GM18870 (cell line): ENCODE data around the gene DNM2.
"Not testable (repeated sequence)": the region's sequence is repeated elsewhere in the genome, so short reads cannot be mapped to it uniquely, and the experiment has no call there.

Experiments
- ATAC-seq: cut with Tn5 transposase; IDR thresholded peaks from one replicate; pipeline ENCODE4 v1.9.1; 2021; ENCODE audit warnings: moderate library complexity; ENCODE audit not compliant: unreplicated experiment

DNM2 gene

DNA sequence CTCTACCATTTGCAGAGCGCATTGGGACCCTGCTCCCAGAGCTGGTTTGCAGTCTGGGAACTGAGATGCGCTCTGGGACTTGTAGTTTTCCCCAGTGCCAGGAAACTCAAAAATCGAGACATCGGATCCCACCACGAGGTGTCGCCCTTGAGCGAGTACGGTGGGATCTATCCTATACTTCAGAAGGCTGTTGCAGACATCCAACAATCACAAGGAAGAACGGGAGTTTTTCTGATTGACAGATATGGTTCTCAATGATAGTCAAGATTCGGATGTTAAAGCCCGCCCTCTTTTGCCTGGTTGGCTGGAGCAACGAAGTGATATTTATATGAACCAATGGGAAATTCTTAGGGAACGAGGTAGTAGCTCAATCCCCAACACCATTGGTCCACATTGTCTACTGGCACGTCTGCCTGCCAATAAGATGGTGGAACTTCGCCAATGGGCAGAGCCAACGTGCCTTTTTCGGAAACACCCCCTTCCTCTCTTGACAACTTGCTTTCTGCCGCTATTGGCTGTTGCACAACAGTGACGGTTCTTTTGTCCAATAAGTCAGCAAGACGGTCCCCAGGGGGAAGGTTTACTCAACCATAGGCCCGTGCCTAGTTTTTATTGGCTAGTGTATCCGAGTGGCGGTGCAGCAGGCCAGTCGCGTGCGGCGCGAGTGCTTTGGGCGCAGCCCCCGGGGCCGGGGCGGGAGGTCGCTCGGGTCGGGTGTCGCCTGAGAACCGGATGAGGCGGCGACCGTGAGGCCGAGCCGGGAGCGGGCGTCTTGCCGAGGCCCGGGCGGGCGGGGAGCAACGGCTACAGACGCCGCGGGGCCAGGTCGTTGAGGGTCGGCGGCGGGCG lies at the start of gene DNM2:
TSS of gene DNM2 (plus strand) at position 724 of the 849 bp plus-strand sequence. CDS start 164 bp downstream, outside the sequence.
- peak; percentile 94 for ATAC-seq

DNA sequence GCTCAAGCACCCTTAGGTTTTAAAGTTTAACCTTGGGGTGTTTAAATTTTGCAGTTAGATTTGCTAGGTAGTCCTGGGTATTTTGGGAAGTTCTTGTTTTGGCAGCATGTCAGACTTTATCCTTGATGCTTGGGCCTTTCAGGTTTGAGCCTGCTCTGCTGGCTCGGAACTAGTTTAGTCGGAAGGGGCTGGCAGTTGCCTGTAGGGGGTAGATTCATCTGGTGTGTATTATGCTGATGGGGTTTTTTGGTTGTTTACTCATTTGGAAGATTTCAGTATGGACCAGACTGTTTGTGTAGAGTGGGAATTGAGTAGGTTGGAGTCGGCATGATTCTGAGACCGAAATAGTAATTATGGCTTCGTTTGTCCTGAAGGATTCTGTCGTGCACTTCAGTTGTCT lies 48.6 kb upstream of the DNM2 start:
- no peak for ATAC-seq

DNA sequence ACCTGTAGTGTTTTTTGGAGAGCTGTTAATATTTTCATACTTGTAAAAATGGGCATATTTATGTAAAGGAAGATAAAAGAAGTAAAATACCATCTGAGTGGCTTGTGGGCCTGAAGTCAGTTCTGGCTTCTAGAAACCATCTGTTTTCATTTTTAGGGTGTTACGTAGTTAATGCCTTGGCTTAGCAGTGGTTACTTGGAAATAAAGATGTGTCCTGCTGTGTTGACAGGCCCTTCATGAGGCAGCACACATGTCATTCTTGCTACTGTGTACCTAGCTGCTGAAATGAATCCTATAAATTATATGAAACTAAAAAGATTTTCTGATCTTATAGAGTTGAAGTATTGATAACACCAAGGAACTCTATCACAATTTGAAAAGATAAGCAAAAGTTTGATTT lies 47.7 kb upstream of the DNM2 start:
- ATAC-seq = no peak

DNA sequence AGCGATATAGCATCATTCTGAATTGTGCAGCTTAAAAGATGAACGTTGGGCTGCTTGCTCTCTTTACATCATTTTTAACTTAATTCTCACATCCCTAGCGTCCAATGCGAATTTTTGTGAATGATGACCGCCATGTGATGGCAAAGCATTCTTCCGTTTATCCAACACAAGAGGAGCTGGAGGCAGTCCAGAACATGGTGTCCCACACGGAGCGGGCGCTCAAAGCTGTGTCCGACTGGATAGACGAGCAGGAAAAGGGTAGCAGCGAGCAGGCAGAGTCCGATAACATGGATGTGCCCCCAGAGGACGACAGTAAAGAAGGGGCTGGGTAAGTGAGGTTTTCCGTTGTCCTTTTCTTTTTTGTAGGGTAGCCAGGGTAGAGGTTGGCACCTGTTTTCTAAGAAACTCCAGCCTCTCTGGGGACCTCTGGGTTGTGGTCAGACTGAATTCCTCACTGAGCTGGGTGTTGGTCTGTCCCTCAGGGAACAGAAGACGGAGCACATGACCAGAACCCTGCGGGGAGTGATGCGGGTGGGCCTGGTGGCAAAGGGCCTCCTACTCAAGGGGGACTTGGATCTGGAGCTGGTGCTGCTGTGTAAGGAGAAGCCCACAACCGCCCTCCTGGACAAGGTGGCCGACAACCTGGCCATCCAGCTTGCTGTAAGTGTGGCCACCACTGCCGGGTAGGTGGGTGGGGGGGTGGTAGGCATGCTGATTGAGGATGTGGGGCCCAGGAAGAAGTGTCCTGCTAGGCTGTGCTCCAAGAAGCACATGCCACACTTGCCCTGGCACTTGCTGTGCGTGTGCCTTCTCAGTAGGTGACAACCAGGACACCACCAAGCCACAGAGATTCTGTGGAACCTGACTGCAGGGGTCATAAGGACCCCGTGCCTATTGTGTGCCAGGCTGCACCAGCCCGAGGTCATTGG lies 46.7 kb upstream of the DNM2 start:
- no peak for ATAC-seq

DNA sequence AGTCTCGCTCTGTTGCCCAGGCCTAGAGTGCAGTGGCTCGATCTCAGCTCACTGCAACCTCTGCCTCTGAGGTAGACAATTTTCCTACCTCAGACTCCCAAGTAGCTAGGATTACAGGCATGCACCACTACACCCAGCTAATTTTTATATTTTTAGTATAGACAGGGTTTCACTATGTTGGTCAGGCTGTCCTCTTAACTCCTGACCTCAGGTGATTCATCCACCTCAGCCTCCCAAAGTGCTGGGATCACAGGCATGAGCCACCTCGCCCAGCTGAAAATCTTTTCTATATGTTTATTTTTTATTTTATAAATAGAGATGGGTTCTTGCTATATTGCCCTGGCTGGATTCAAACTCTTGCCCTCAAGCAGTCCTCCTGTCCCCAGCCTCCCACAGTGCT lies 46.0 kb upstream of the DNM2 start:
- not testable (repeated sequence) for ATAC-seq

DNA sequence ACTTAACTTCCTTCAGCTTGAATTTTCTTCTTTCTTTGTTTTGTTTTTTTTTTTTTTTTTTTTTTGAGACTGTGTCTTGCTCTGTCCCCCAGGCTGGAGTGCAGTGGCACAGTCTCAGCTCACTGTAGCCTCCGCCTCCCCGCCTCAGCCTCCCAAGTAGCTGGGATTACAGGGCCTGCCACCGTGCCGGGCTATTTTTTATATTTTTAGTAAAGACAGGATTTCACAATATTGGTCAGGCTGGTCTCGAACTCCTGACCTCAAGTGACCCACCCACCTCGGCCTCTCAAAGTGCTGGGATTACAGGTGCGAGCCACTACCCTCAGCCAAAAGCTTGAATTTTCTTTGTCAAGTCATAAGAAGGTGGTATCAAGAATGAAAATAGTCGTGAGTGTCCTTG lies 42.7 kb upstream of the DNM2 start:
- not testable (repeated sequence) for ATAC-seq

DNA sequence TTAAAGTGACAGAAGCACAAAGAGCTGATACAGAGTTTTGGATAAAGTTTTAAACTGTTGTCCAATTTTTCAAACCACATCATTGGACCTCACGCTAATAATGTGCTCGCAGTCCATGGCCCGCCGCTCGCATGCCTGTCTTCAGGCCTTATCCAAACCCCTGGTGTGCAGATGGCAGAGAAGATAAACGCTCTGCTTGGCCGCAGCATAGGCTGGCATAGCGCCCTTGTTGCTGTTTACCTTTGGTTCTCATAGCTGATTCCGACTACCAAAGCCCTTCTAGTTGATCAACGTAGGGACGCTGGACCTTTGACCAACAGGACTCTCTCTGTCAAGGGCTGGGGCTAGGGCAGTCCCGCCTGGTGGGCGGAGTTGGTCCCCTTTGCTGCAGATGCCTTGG lies 40.1 kb upstream of the DNM2 start:
- ATAC-seq = no peak

DNA sequence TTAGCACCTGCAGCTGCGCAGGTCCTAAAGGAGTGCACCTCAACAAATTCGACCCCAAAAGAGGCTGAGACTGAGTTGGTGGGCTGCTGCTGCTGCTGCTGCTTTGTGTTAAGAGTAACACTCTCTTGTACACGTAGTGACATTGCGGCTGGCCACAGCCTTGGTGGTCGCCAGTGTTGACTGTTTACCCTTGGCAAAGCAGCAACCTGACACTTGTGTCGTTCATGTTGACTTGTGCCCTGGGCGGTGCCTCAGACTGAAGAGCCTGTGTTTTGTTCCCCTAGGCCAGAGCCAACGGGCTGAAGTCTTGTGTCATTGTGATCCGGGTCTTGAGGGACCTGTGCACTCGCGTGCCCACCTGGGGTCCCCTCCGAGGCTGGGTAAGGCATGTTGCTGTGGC lies 39.1 kb upstream of the DNM2 start:
- no peak for ATAC-seq

DNA sequence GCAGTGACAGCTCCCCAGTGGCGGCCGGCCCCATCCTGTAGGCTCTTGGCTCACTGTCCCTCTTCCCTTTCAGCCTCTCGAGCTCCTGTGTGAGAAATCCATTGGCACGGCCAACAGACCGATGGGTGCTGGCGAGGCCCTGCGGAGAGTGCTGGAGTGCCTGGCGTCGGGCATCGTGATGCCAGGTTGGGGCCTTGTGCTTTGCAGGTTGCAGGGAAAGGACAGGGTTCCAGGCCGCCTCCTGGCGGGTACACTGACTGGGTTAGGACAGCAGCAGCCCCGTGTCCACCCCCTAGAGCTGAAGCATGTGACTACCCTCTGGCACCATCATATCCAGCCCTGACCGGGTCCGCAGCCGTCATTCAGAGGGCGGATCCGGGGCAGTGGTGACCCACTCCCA lies 38.1 kb upstream of the DNM2 start:
- no peak for ATAC-seq

DNA sequence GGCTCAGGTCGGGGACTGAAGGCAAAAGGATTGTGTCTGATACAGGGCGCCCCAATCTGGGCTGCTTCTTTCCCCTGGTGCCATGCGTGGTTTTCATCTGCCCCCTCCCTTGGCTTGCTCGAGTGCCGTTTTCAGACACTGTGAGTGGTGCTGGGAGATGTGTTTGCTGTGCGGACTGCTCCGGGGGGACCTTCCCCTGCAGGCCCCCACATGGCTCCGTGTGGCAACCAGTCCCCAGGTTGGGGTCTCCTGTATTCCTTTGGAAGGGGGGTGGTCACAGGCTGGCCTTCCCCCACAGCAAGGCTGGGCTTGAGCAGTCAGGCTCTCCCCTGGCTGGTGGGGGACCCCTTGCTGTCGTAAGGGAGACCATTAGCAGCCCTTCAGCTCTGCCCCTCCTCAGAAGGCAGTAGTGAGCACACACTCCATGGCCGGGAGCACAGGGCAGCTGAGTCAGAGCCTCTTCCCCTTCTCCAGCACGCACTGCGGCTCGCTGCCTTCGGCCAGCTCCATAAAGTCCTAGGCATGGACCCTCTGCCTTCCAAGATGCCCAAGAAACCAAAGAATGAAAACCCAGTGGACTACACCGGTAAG lies 37.2 kb upstream of the DNM2 start:
- ATAC-seq = no peak

DNA sequence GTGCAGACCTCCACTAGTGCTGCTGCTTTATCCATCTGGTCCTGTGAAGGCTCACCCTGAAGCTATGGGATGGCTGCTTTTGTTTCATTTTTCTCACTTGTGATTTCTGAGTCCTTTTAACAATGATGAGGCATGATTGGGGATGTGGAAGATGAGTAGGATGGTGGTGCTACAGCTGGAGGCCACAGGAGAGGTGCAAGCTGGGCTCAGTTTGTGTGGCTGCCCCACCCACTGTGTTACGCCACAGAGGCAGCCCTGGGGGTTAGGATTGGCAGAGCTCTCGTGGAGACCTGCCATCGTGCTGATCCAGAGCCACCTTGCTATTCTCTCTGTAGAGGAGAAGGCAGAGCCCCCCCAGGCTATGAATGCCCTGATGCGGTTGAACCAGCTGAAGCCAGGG lies 36.2 kb upstream of the DNM2 start:
- ATAC-seq = no peak

DNA sequence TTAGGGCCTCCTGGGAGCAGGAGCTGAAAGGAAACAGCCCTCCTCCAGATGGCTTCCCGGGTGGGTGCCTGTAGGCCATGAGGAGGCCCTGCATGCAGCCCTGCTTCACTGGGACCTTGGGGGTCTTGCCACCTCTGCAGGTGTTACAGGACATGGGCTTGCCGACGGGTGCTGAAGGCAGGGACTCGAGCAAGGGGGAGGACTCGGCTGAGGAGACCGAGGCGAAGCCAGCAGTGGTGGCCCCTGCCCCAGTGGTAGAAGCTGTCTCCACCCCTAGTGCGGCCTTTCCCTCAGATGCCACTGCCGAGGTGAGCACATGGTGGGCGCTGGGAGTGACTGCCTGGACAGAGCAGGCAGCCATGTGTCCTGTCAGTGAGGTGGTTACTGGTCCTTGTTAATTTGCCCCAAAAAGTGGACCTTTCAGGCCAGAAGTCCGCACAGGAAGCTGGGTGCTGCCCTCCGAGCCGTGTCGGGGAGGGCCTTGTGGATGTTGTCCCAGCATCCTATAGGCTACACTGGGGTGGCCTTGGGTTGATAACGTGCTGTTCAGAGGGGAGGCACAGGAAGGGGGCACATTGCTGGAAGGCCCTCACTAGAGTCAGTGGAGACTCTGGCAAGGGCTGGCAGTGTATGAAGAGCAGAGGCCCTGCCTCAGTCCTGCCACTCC lies 35.3 kb upstream of the DNM2 start:
- no peak for ATAC-seq

DNA sequence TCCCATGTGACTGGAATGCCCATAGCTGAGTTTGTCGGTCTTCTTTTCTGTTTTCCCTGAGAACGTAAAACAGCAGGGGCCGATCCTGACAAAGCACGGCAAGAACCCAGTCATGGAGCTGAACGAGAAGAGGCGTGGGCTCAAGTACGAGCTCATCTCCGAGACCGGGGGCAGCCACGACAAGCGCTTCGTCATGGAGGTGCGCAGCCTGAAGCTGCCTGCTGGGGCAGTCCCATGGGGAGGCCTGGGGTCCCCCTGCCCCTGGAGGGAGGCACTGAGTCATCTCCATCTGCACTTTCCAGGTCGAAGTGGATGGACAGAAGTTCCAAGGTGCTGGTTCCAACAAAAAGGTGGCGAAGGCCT lies 34.8 kb upstream of the DNM2 start:
- ATAC-seq = no peak

DNA sequence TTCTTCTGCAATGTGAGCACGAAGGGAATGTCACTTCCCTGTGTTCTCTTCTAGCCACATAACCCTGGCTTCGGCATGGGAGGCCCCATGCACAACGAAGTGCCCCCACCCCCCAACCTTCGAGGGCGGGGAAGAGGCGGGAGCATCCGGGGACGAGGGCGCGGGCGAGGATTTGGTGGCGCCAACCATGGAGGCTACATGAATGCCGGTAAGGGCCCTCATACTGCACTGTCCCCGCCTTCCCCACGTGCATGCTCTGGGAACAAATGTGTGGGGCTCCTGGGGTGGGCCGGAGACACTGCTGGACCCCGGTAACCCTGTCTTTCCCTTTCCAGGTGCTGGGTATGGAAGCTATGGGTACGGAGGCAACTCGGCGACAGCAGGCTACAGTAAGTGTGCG lies 34.3 kb upstream of the DNM2 start:
- ATAC-seq = no peak

DNA sequence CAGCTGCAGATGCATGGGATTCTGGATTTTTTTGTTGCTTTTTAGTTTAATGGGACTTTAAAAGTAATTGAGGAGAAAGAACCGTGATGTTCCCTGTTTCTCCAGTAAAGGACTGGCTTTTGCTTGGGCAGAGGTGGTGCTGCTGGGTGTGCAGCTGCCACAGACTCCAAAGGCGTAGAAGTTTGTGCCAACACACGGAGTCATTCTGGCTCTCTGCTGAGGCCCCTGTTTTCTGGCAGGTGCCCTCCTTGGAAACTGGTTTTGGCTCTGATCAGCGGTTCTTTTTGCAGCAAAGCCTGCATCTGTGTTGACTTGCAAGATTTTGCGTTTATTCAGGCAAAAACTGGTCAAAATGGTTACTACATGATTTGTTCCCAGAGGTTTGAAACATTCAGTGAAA lies 32.7 kb upstream of the DNM2 start:
- no peak for ATAC-seq

DNA sequence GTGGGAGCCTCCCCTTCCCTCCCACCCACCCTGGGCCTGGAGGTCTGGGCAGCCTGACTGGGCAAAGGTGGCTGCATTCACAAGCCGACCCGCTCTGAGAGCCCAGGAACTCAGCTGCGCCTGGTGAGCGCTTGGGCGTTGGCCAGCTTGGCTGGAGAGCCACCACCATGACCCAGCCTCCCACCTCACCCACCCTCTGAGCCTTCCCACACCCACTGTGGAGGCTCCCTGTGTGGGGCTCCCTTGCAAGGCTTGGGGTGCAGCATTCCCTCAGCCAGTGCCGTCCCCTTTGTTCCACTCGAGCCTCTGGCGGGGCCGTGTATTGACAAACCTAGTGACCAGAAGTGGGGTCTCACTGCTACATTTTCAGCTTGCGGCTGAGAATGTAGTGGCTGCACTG lies 31.7 kb upstream of the DNM2 start:
- no peak for ATAC-seq

DNA sequence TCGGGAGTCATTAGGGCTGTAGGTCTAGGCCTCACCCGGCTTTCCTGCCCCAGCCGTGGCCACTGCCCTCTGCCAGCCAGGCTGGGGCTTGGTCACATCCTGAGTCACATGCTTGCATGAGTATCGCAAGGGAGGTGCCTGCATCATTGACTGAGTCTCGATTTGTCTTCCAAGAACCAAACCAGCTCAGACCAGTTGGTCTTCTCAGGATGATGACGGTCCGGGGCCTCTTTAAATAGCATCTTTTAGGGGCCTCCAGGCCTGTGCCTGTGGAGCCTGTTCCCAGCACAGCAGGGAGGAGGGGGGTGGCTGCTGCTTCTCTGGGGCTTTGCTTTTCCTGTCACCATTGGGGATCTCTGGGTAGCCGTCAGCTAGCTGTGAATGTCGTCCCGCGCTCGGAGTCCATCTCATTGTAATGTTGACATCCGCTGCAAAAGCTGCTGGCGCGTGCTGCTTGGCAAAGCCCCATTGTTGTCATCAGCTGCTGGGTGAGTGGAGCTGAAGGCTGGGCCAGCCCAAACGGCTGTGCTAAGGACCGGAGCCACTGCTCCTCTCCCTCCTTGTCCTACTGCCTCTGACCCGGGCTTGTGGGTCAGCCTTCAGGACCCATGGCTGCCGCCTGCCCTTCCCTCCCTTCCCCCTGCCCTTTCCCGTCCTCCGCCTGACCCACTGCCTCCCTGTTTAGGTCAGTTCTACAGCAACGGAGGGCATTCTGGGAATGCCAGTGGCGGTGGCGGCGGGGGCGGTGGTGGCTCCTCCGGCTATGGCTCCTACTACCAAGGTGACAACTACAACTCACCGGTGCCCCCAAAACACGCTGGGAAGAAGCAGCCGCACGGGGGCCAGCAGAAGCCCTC lies 31.0 kb upstream of the DNM2 start:
- no peak for ATAC-seq

DNA sequence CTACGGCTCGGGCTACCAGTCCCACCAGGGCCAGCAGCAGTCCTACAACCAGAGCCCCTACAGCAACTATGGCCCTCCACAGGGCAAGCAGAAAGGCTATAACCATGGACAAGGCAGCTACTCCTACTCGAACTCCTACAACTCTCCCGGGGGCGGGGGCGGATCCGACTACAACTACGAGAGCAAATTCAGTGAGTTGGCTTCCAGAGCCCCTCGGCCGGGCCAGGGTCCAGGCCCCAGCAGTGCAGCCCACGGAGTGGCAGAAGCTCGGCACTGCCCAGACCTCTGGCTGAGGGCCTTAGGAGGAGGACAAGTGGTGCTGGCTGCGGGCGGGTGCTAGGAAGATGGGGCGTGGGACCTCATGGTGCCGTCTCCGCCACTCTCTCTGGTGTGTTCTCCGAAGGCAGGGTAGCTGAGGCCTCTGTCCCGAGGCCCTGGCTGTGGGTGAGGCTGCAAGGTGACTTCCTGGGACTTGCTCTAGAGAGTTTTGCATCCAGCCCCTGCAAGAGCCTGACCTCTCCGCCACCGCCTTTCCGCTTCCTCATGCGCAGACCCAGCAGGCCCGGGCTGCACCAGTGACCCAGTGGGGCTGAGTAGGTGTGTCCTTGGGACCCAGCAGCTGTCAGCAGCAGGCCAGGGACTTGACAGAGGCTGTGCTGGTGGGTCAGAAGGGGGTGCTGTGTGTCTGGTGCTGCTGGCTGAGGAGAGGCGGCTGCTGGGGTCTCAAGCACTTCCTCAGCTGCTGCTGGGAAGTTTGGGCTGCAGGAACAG lies 30.2 kb upstream of the DNM2 start:
- no peak for ATAC-seq

DNA sequence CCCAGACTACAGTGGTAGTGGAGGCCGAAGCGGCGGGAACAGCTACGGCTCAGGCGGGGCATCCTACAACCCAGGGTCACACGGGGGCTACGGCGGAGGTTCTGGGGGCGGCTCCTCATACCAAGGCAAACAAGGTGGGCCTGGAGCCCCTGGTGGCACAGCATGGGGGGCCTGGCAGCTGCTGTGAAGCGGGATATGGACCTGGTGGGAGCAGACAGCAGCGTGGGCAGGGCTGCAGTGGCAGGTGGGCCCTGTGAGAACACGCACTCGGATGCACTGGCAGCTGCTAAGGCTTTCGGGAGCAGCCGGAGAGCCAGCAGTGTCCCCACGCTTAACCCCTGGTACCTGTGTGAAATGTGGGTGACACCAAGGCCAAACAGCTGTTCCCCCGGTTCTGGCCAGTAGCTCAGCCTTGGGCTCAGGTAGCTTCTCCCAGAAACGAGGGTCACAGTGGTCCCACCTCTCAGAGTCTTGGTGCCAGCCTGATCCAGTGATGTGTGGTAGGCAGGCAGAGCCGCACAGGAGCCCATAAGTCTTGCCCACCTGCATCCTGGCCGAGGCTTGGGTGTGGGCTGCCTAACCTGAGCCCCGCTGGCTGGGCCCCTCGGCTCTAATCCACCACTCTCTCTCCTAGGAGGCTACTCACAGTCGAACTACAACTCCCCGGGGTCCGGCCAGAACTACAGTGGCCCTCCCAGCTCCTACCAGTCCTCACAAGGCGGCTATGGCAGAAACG lies 29.2 kb upstream of the DNM2 start:
- ATAC-seq = no peak
